Loucy (cell line): Measurements from ENCODE around the gene C6orf62.

ENCODE experiments used
- H2AFZ ChIP-seq: fragments of 200-600 bp; sonication (generic); 2 replicates; pipeline ENCODE4 v1.6.0; 2016; ENCODE audit warnings: antibody characterized with exemption, mild to moderate bottlenecking, low read length, moderate library complexity
- H3F3A ChIP-seq: fragments of 200-600 bp; 2 replicates; pipeline ENCODE4 v1.6.0; 2016; ENCODE audit warnings: antibody characterized with exemption, low read depth, mild to moderate bottlenecking
- H3K27me3 ChIP-seq: fragments of 200-600 bp; sonication (generic); 2 replicates; pipeline ENCODE4 v1.6.1; 2014; ENCODE audit warnings: low read length, mild to moderate bottlenecking; ENCODE audit not compliant: insufficient read depth, poor library complexity, severe bottlenecking
- H3K36me3 ChIP-seq: fragments of 200-600 bp; sonication (generic); 2 replicates; pipeline ENCODE4 v1.6.1; 2016; ENCODE audit warnings: low read length; ENCODE audit not compliant: insufficient read depth
- H3K4me1 ChIP-seq: fragments of 200-600 bp; sonication (generic); 2 replicates; pipeline ENCODE4 v1.5.1; 2014; ENCODE audit warnings: low read length, mild to moderate bottlenecking; ENCODE audit not compliant: insufficient read depth, poor library complexity, severe bottlenecking
- H3K4me2 ChIP-seq: fragments of 200-600 bp; sonication (generic); 2 replicates; pipeline ENCODE4 v1.6.0; 2014; ENCODE audit warnings: antibody characterized with exemption, low read length, low read depth, mild to moderate bottlenecking; ENCODE audit not compliant: poor library complexity, severe bottlenecking
- H3K4me3 ChIP-seq: fragments of 200-600 bp; sonication (generic); 2 replicates; pipeline ENCODE4 v1.5.1; 2014; ENCODE audit warnings: low read length, mild to moderate bottlenecking, mixed read lengths; ENCODE audit not compliant: poor library complexity, severe bottlenecking
- H3K79me2 ChIP-seq: fragments of 200-600 bp; sonication (generic); 2 replicates; pipeline ENCODE4 v1.6.1; 2014; ENCODE audit warnings: low read length; ENCODE audit not compliant: insufficient read depth
- H3K9ac ChIP-seq: fragments of 200-600 bp; sonication (generic); 2 replicates; pipeline ENCODE4 v1.6.0; 2014; ENCODE audit warnings: mild to moderate bottlenecking, low read depth, low read length, moderate library complexity; ENCODE audit not compliant: poor library complexity, severe bottlenecking
- H3K9me2 ChIP-seq: fragments of 200-600 bp; sonication (generic); replicated peaks from 2 replicates; pipeline ENCODE4 v1.6.1; 2016; ENCODE audit warnings: low read depth, low read length, mixed read lengths
- H3K9me3 ChIP-seq: fragments of 200-600 bp; sonication (generic); 2 replicates; pipeline ENCODE4 v1.6.1; 2014; ENCODE audit warnings: mild to moderate bottlenecking, antibody characterized with exemption, low read length, low read depth; ENCODE audit not compliant: insufficient read depth
- H4K20me1 ChIP-seq: fragments of 200-600 bp; sonication (generic); 2 replicates; pipeline ENCODE4 v1.6.0; 2014; ENCODE audit warnings: antibody characterized with exemption, low read length, mild to moderate bottlenecking; ENCODE audit not compliant: insufficient read depth, poor library complexity, severe bottlenecking
- CTCF ChIP-seq: fragments of 200-600 bp; sonication (generic); conservative IDR thresholded peaks from 2 replicates; pipeline ENCODE4 v1.5.1; 2014; ENCODE audit warnings: mild to moderate bottlenecking, antibody characterized with exemption, low read length
- EZH2phosphoT487 ChIP-seq: fragments of 200-600 bp; IDR thresholded peaks from 2 replicates; pipeline ENCODE4 v1.6.1; 2018; ENCODE audit warnings: antibody characterized with exemption, mild to moderate bottlenecking, moderate library complexity, borderline replicate concordance

C6orf62 gene

GRCh38 chr6:24709014-24709711, 9.8 kb downstream of the C6orf62 start:
- H3K36me3 ChIP-seq: peaks cover 95% of the 10 kb centered on the region
- no peaks in the 10 kb centered on the region; the same call in 1 of the 2 replicates for H3F3A ChIP-seq

GRCh38 chr6:24708612-24709011, 10.3 kb downstream of the C6orf62 start:
- Histone ChIP-seq H3K9me2 (no peaks in the 10 kb centered on the region), H3F3A (no peaks in the 10 kb centered on the region; the same call in 1 of the 2 replicates), H3K4me2 (no peak overlapping the region), H2AFZ (no peak overlapping the region), H3K9ac (no peak overlapping the region), H3K79me2 (peaks cover 47% of the 10 kb centered on the region), H3K4me1 (peaks cover 15% of the 10 kb centered on the region), H3K36me3 (peaks cover 95% of the 10 kb centered on the region), H3K4me3 (no peak overlapping the region), H4K20me1 (peaks cover 63% of the 10 kb centered on the region), H3K27me3 (no peaks in the 10 kb centered on the region), H3K9me3 (no peaks in the 10 kb centered on the region)
- no peak for TF ChIP-seq EZH2phosphoT487
- TF ChIP-seq CTCF: no peak

More at GRCh38 chr6:24709014-24709711, 9.8 kb downstream of the C6orf62 start:
- peaks cover 53% of the 10 kb centered on the region for H3K79me2 ChIP-seq
- no peak for TF ChIP-seq EZH2phosphoT487
- no peak for TF ChIP-seq CTCF
- no peaks in the 10 kb centered on the region for H3K9me2 ChIP-seq
- no peak overlapping the region for H2AFZ ChIP-seq
- no peak overlapping the region for H3K4me3 ChIP-seq
- peaks cover 20% of the 10 kb centered on the region for H3K4me1 ChIP-seq
- H3K9ac ChIP-seq: no peak overlapping the region
- H3K4me2 ChIP-seq: peak overlapping the region; percentile 9
- H4K20me1 ChIP-seq: peaks cover 68% of the 10 kb centered on the region
- no peaks in the 10 kb centered on the region for H3K27me3 ChIP-seq
- no peaks in the 10 kb centered on the region for H3K9me3 ChIP-seq

- no peaks in the 10 kb centered on the region for H3K9me2 ChIP-seq
- no peaks in the 10 kb centered on the region for H3K27me3 ChIP-seq
- H3K79me2 ChIP-seq: peaks cover 6% of the 10 kb centered on the region
- H3K36me3 ChIP-seq: peaks cover 62% of the 10 kb centered on the region
- no peaks in the 10 kb centered on the region for H3K4me1 ChIP-seq
- H3K9ac ChIP-seq: no peak overlapping the region
- H3K9me3 ChIP-seq: no peaks in the 10 kb centered on the region
- H4K20me1 ChIP-seq: peaks cover 29% of the 10 kb centered on the region
- TF ChIP-seq EZH2phosphoT487 (no peak), CTCF (no peak)
- H3K4me3 ChIP-seq: no peak overlapping the region
- H2AFZ ChIP-seq: no peak overlapping the region
- H3K4me2 ChIP-seq: no peak overlapping the region
- no peaks in the 10 kb centered on the region; the same call in 1 of the 2 replicates for H3F3A ChIP-seq
Measured at GRCh38 chr6:24704468-24704867, 14.5 kb downstream of the C6orf62 start.
